Coronary artery (tissue), 2 donors: ENCODE results near the gene ASXL2.

Source experiments
- DNase-seq: peaks from one replicate; pipeline ENCODE4 v3.0.0-alpha.2; 2017; ENCODE audit warnings: low spot score
- H3K27ac ChIP-seq, 2 donors: fragments of 200-600 bp; sonication (generic); one replicate each; pipeline ENCODE4 v1.5.1; 2016 to 2019
- H3K4me3 ChIP-seq: fragments of 200-600 bp; sonication (generic); 2 replicates; pipeline ENCODE4 v1.5.1; 2016; ENCODE audit warnings: mild to moderate bottlenecking, moderate library complexity
- CTCF ChIP-seq: fragments of 200-600 bp; sonication (generic); IDR thresholded peaks from one replicate; pipeline ENCODE4 v1.5.1; 2019; ENCODE audit warnings: antibody characterized with exemption

The ASXL2 gene

GRCh38 chr2:25726522-25726921 is 151.8 kb downstream of the ASXL2 start:
- no peak overlapping the region for H3K27ac ChIP-seq
- H3K4me3 ChIP-seq = no peak overlapping the region
- TF ChIP-seq CTCF = no peak
- DNase-seq = no peak

GRCh38 chr2:25725877-25726276 is 152.4 kb downstream of the ASXL2 start:
- Histone ChIP-seq H3K4me3 (no peak overlapping the region), H3K27ac (no peak overlapping the region)
- DNase-seq = no peak
- no peak for TF ChIP-seq CTCF

GRCh38 chr2:25724756-25725155 is 153.5 kb downstream of the ASXL2 start:
- Histone ChIP-seq H3K27ac (no peak overlapping the region), H3K4me3 (no peak overlapping the region)
- TF ChIP-seq CTCF = no peak
- DNase-seq = no peak

GRCh38 chr2:25722224-25722623 is 156.1 kb downstream of the ASXL2 start:
- DNase-seq = no peak
- no peak for TF ChIP-seq CTCF

GRCh38 chr2:25720575-25720974 is 157.7 kb downstream of the ASXL2 start:
- no peak for DNase-seq
- H3K4me3 ChIP-seq = no peak overlapping the region
- no peak overlapping the region for H3K27ac ChIP-seq
- no peak for TF ChIP-seq CTCF

More at GRCh38 chr2:25722224-25722623, 156.1 kb downstream of the ASXL2 start:
- H3K27ac ChIP-seq = no peak overlapping the region
- H3K4me3 ChIP-seq = no peak overlapping the region

GRCh38 chr2:25714740-25715139 is 163.5 kb downstream of the ASXL2 start:
- TF ChIP-seq CTCF = no peak
- H3K4me3 ChIP-seq = no peak overlapping the region
- no peak overlapping the region for H3K27ac ChIP-seq
- DNase-seq = no peak

GRCh38 chr2:25712455-25712854 is 165.8 kb downstream of the ASXL2 start:
- DNase-seq = no peak
- TF ChIP-seq CTCF = no peak
- H3K4me3 ChIP-seq = no peak overlapping the region
- H3K27ac ChIP-seq = no peak overlapping the region
